Measurements from ENCODE around the gene NUDT6. TPM values are rescaled to one million over a fixed set of nuclear protein-coding genes. Genes with fewer than 3 reads are reported as not detected.
"Not testable (repeated sequence)": the region's sequence is repeated elsewhere in the genome, so short reads cannot be mapped to it uniquely, and the experiment has no call there.

The NUDT6 gene
- total RNA-seq, 4 donors from 2014 or later: 6.3 to 24.8 (median 13.9) TPM

- no peak for TF ChIP-seq POLR2A (IDR thresholded peaks at IDR 0.05)
- Histone ChIP-seq H3K4me3 (replicated peaks in 1 of 3) (no peak overlapping the region), H3K27ac (no peak overlapping the region), H3K36me3 (no peaks in the 10 kb centered on the region), H3K9me3 (no peaks in the 10 kb centered on the region), H3K27me3 (no peaks in the 10 kb centered on the region), H3K4me1 (no peaks in the 10 kb centered on the region)
- WGBS, 2 donors: 69 to 79% methylated on average over 10 of the region's 10 CpGs
- intact Hi-C loops (cut with DNase I): no loop called here
- no peak for DNase-seq
Measured at GRCh38 chr4:122854447-122855352, 67.7 kb downstream of the NUDT6 start.

DNA sequence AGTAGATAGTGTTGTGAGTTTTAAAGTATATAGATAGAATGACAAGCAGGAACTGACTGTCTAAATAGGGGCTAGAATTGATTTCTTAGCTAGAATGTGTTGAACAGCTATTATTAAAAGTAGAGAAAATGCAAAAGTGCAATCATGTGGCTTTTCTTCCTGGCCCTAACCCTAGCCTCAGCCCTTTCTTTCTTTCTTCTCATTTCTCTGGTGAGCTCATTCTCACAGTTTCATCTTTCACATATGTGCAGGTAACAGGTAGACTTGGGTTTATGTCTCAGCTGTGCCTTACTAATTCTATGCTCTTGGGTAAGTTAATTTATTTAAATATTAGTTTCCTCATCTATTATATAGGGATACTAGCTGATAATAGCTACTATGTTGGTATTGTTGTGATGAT lies 70.8 kb downstream of the NUDT6 start:
- H3K4me3 ChIP-seq (replicated peaks in 1 of 3): no peak overlapping the region
- intact Hi-C loops (cut with DNase I): no loop called here
- no peak overlapping the region for H3K27ac ChIP-seq
- no peaks in the 10 kb centered on the region for H3K4me1 ChIP-seq
- no peaks in the 10 kb centered on the region for H3K9me3 ChIP-seq
- H3K36me3 ChIP-seq: no peaks in the 10 kb centered on the region
- H3K27me3 ChIP-seq: no peaks in the 10 kb centered on the region
- no peak for DNase-seq
- no peak for TF ChIP-seq POLR2A (IDR thresholded peaks at IDR 0.05)

DNA sequence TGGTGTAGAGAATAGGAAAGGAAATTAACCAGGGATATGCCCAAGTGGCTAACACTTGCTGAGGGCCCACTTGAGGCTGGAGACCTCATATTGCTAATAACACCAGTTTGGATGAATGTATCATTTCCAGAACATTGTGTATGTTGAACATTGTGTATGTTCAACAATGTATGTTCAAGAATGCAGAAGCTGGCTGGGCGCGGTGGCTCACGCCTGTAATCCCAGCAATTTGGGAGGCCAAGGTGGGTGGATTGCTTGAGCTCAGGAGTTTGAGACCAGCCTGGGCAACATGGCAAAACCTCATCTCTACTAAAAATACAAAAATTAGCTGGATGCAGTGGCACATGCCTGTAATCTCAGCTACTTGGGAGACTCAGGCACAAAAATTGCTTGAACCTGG lies 72.6 kb downstream of the NUDT6 start:
- H3K36me3 ChIP-seq; H3K27me3 ChIP-seq; DNase-seq; H3K4me1 ChIP-seq; H3K27ac ChIP-seq; intact Hi-C loops (cut with DNase I); H3K4me3 ChIP-seq (replicated peaks in 1 of 3); H3K9me3 ChIP-seq: not testable (repeated sequence)
- 100% methylated on average over 3 of the region's 3 CpGs for WGBS, 2 donors

DNA sequence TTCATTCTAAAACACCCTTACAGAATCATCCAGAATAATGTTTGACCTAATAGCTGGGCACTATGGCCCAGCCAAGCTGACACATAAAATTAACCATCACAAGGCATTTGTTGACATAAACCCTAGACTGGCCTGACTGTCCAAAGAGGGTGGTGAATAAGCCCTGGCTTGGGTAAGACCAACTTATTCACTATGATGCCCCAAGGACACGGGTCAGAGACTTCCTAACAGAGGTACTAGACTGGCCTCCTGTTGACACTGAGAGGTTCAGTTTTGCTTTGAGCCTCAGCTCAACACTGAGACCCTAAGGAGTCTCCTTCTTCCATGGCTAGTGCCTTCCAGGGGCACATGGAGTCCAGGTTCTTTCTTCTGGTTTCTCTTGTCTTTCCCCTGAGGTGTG lies 74.5 kb downstream of the NUDT6 start:
- no peaks in the 10 kb centered on the region for H3K4me1 ChIP-seq
- no peak overlapping the region for H3K4me3 ChIP-seq (replicated peaks in 1 of 3)
- WGBS, 2 donors: 70 to 91% methylated on average over 1 of the region's 1 CpG
- H3K36me3 ChIP-seq: no peaks in the 10 kb centered on the region
- H3K27me3 ChIP-seq: no peaks in the 10 kb centered on the region
- DNase-seq: no peak
- H3K9me3 ChIP-seq: no peaks in the 10 kb centered on the region
- no peak overlapping the region for H3K27ac ChIP-seq
- intact Hi-C loops (cut with DNase I): no loop called here
- no peak for TF ChIP-seq POLR2A (IDR thresholded peaks at IDR 0.05)
- TF ChIP-seq, protein P1, sequence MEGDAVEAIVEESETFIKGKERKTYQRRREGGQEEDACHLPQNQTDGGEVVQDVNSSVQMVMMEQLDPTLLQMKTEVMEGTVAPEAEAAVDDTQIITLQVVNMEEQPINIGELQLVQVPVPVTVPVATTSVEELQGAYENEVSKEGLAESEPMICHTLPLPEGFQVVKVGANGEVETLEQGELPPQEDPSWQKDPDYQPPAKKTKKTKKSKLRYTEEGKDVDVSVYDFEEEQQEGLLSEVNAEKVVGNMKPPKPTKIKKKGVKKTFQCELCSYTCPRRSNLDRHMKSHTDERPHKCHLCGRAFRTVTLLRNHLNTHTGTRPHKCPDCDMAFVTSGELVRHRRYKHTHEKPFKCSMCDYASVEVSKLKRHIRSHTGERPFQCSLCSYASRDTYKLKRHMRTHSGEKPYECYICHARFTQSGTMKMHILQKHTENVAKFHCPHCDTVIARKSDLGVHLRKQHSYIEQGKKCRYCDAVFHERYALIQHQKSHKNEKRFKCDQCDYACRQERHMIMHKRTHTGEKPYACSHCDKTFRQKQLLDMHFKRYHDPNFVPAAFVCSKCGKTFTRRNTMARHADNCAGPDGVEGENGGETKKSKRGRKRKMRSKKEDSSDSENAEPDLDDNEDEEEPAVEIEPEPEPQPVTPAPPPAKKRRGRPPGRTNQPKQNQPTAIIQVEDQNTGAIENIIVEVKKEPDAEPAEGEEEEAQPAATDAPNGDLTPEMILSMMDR (IDR thresholded peaks at IDR 0.05): no peak

DNA sequence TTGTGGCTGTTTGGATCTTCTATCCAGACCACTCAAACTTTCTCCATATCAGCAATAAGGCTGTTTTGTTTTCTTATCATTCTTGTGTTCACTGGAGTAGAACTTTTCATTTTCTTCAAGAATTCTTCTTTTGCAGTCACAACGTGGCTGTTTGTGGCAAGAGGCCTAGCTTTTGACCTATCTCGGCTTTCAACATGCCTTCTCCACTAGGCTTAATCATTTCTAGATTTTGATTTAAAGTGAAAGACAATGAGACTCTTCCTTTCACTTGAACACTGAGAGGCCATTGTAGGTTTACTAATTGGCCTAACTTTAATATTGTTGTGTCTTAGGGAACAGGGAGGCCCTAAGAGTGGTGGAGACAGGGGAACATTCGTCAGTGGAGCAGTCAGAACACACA lies 76.6 kb downstream of the NUDT6 start:
- H3K36me3 ChIP-seq: no peaks in the 10 kb centered on the region
- 50 to 53% methylated on average over 3 of the region's 3 CpGs for WGBS, 2 donors
- TF ChIP-seq POLR2A (IDR thresholded peaks at IDR 0.05): no peak
- TF ChIP-seq, protein P1 (IDR thresholded peaks at IDR 0.05): no peak
- no peaks in the 10 kb centered on the region for H3K9me3 ChIP-seq
- H3K4me1 ChIP-seq: no peaks in the 10 kb centered on the region
- no peak overlapping the region for H3K27ac ChIP-seq
- no peaks in the 10 kb centered on the region for H3K27me3 ChIP-seq
- intact Hi-C loops (cut with DNase I): no loop called here
- DNase-seq: no peak
- H3K4me3 ChIP-seq (replicated peaks in 1 of 3): no peak overlapping the region

GRCh38 chr4:122845066-122845465 lies 77.3 kb downstream of the NUDT6 start:
- Histone ChIP-seq H3K27me3 (no peaks in the 10 kb centered on the region), H3K27ac (no peak overlapping the region), H3K4me3 (replicated peaks in 1 of 3) (no peak overlapping the region), H3K36me3 (no peaks in the 10 kb centered on the region), H3K9me3 (no peaks in the 10 kb centered on the region), H3K4me1 (no peaks in the 10 kb centered on the region)
- no peak for TF ChIP-seq POLR2A (IDR thresholded peaks at IDR 0.05)
- TF ChIP-seq, protein P1 (IDR thresholded peaks at IDR 0.05): no peak
- DNase-seq: no peak
- intact Hi-C loops (cut with DNase I): no loop called here
- 68 to 75% methylated on average over 3 of the region's 3 CpGs for WGBS, 2 donors

GRCh38 chr4:122844391-122844790 lies 78.0 kb downstream of the NUDT6 start:
- H3K4me3 ChIP-seq (replicated peaks in 1 of 3); H3K27ac ChIP-seq; DNase-seq; H3K36me3 ChIP-seq; H3K9me3 ChIP-seq; intact Hi-C loops (cut with DNase I); H3K4me1 ChIP-seq; H3K27me3 ChIP-seq: not testable (repeated sequence)
- WGBS, 2 donors: 100% methylated on average over 1 of the region's 1 CpG

Data from thyroid gland (tissue), 4 donors.